HG03558 (cell line): ENCODE results near the gene ZNF2.
"Not testable (repeated sequence)": the region's sequence is repeated elsewhere in the genome, so short reads cannot be mapped to it uniquely, and the experiment has no call there.

ENCODE experiments used
- ATAC-seq: cut with Tn5 transposase; IDR thresholded peaks from one replicate; pipeline ENCODE4 v1.9.1; 2021; ENCODE audit warnings: moderate number of reproducible peaks; ENCODE audit not compliant: unreplicated experiment; ENCODE audit errors: extremely low read depth

The ZNF2 gene

DNA sequence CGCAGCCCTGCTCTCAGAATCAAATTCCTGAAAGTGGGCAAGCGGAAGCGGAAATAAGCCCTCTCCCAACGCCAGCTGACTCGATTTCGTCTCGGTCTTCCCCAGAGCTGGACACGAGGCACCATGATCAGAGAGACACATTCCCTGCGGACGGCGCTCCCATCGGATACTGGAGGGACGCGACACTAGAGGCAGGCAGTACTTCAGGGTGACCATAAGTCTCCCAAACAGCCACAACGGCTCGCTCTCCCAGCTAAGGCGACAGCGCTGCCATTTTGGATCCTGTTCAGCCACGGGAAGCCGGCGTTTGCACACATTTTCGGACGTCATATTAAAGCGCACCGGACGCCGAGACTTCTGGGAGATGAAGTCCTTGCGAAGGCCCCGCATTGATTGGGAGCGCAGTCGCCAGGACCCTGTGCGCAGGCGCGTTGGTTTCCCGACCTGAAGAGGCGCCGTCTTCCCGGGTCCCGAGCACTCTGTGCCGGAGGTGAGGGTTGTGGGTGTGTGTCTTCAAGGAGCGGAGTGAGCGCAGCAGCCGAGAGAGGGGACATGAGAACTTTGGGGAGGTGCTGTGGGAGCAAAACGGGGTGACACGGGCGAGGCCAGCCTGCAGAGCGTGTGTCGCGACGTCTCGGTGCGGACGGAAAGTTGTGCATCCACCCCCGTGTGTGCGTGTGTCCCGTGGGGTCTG lies at the start of gene ZNF2:
Gene ZNF2 (plus strand): TSS at position 439 of the 694 bp plus-strand sequence. CDS start 10,418 bp downstream, outside the sequence.
- ATAC-seq = peak; percentile 85

DNA sequence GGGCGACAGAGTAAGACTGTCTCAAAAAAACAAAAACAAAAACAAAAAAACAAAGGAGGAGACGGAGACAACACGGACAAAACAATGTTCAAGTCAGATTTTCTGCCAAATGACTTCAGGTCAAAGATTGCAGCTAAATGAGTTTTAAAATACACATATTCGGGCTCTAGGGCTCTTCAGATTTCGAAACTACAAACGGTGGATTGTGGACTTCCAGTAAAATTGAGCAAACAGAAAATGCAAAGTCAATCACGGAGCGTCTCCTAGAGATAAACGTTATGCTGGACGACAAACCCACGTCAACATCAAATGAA lies 44.6 kb upstream of the ZNF2 start:
- no peak for ATAC-seq

DNA sequence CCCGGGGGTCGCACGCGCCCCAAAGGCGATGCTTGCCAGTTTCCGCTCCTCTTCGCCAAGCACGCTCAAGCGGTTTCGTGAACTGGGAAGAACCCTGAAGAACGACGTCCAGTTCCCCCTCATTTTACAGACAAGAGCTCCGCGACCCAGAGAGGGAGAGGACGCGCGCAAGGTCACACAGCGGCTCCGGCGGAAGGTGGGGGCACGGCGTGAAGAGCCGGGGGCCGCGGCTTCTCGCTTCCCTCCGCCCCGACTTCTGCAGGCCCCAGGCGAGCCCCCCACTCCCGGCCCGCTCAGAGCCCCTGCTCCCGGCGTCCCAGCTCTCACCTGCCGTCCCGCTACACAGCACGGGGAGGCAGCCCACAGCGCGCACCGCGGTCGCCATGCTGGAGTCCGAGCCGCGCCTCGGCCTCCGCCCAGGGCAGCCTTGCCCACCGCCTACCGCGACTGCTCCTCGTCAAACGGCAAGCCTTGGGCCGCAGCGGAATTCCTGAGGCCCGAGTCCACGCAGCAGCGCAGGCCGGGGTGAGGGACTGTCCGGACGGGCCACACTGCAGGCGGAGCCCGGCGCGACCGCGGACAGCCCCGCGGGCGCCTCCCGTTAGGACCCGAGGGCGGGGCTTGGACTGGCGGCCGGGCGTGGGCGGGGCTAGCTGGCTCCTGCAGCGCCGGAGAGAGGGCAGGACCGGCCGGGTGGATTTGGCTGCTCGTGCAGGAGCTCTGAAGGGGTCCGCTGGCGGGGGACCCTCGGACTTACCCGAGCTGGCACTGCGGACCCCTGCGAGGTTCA lies 44.0 kb upstream of the ZNF2 start, which contains the start of gene MRPS5:
Gene MRPS5 (minus strand): TSS at position 402 of the 790 bp plus-strand sequence. CDS start 17 bp downstream, at position 385.
- ATAC-seq = peak; percentile 77

DNA sequence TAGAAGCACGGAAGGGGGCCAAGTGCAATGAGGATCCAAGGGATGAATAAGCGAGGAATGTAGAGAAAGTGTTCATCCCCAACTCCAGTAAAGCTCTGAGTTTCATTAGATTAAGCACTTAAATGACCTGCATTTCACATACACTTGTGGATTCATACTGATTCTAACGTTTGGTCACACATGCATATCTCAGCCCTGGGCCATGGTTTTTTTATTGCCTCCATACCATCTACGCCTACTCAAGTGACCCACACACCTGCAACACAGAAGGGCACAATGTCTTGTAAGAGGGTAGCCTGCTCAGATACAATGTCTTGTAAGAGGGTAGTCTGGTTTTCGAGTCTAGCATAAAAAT lies 43.4 kb upstream of the ZNF2 start:
- ATAC-seq = no peak

DNA sequence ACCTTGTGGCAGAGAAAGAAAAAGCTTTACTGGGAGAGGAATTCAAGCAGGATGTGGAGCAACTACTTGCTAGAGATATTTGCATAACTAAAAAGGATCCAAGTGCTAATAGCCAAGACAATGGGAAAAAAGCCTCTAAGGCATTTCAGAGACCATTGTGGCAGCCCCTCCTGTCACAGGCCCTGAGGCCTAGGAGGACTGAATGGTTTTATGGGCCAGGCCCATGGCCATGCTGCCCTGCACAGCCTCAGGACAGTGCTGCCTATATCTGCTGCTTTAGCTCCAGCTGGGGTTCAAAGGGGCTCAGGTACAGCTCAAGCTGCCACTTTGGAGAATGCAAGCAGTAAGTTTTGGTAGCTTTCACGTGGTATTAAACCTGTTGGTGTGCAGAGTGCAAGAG lies 26.9 kb upstream of the ZNF2 start:
- ATAC-seq = no peak

DNA sequence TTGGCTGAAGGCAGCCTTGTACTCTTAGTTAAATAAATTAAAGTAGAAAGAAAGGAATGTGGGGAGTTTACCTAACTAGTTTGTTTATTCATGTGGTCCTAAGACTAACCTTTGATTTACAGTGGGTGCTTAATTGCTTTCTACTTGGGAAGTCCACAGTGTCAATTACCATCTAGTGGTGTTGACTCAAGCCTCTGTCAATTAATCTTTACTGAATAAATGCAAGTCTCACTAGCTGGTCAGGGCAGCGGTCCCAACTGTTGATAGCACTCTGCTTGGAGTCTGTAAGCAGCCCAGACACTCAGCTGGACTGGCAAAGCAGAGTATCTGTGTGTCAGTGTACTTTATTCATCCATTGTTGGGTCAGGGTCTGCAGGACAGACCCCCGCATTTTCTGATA lies 21.8 kb upstream of the ZNF2 start:
- ATAC-seq = no peak

DNA sequence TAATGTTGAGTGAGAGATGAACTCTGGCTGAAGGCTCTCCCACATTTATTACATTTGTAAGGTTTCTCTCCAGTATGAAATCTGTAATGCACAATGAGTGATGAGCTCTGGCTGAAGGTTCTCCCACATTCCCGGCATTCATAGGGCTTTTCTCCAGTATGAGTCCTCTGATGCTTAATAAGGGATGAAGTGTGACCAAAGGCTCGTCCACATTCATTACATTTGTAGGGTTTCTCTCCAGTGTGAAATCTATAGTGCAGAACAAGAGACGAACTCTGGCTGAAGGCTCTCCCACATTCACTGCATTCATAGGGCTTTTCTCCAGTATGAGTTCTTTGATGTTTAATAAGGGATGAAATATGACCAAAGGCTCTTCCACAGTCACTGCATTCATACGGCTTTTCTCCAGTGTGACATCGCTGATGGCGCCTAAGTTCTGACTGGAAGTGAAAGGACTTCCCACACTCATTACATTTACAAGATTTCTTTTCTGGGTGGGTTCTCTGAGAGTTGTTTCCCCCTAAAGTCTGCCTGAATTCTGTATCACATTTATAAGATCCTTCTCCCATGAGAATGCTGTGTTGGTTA lies 16.1 kb upstream of the ZNF2 start:
- ATAC-seq = no peak

DNA sequence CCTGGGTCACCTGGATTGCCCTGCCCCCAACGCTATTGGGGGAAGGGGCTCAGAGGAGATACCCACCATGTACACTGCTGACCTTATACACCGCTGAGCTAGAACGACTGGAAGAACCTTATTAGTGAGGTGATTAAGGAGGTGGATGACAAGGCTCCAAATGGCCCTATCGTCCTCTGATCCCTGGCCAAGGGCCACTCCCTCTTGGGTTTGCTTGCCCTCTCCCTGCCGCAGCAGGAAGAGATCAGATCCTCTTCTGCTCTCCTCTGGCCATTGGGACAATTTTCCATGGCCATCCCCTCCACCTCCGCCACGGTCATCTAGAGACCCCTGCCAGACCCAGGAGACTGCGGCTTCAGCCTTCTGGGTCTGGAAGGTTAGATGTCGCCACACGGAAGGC lies 7.2 kb upstream of the ZNF2 start:
- ATAC-seq = no peak

DNA sequence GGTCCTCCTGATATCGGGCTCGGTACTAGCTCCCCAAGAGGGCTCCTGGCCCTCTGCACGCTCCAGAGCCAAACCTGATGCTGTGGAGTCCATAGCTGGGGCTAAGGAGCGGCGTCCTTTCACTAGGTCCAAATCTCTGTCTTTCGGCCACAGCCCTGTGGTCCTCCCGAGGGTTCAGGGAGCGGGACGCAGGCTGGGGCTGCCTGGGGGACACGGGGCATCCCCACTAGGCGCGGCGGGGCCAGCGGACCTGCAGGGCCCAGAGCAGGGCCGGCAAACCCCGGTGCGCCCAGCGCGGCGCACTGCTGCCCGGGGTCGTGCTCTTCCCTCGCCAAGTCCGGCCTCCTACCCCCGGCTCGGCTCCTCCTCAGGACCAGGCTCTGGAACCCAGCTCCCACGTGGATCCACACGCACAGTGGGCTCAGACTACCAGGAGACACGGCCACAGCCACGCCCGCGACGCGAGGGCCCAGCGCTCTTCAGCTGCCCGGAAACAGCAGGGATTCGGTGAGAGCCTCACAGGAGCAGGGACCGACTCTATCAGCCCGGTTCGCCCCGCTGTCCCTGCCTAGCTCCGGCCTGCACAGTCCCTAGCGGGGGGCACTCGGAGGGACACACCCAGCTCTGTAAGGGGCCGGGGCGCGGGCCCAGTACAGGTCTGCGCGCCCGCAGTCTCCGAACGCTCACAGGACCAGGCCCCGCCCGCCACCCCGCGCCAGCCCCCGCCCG lies 6.6 kb upstream of the ZNF2 start:
- peak; percentile 18 for ATAC-seq

DNA sequence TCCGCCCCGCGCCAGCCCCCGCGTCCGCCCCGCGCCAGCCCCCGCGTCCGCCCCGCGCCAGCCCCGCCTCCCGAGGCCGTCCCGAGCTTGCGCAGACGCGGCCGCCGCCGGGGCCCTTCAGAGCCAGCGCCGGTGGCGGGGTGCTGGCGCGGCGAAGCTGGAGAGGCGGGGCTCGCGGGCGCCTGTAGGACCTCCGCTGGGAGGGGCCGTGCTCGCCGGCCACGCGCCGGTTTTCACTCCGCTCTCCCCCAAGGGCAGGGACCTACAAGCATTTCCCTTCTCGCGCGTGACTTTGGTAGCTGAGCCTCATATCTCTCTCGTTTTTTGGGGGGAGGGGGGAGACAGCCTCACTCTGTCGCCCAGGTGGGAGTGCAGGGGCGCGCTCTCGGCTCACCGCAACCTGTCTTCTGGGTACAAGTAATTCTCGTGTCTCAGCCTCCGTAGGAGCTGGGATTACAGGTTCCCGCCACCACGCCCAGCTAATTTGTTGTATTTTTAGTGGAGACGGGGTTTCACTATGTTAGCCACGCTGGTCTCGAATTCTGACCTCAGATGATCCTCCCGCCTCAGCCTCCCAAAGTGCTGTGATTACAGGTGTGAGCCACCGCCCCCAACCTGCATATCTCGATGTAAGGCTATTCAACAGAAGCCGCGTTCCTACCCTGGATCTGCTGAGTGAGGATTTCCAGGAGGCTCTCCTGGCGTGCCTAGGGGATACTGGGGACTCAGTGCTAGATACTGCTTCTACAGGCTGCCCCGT lies 5.7 kb upstream of the ZNF2 start, which contains the start of gene ZNF514:
Gene ZNF514 (minus strand): TSS at position 159 of the 760 bp plus-strand sequence. CDS start 6,595 bp downstream, outside the sequence.
- peak; percentile 87 for ATAC-seq

DNA sequence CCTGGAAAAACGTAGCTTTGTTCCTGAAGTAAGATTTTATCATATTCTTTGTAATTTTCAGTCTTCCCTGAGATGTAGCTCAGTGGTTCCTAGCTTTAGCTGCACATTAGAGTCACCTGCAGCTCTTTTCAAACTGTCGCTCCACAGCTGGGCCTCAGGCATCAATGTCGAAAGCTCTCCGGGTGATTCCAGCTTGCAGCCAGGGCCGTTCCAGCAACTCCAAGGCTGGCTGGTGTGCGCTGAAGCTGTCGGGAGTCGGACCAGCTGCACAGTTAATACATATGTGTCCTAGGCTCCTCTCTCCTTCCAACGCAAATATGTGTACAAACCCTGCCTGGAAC lies 609 bp upstream of the ZNF2 start:
- no peak for ATAC-seq

DNA sequence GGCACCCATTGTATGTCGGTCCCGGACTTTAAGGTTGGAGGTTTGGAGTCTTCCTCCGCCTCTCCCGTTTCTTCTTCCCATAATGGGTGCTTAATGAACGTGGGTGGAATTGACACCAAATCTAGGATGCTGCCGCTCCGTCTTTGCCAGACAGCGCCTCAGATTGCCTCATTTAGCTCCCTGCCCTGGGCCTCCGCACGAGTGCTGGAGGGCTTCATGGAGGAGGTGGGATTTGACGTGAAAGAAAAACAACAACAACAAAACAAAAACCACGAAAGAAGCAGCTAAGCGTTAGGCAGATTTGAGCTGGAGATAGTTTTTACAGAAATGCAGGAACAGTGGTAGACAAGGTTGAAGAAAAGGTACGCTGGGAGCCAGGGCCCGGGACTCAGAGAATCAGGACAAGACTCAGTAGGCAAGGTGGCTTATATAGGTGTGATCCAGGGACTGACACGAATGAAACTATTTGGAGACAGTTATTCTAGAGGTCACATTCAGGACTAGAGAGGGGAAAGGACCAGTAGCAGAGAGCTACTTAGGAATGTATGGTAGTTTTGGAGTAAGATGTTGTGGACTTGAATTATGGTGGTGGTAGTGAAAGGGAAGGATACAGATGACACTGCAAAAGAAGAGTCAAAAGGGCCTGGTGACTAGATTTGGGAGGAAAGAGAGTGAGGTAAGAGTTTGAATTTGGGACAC lies 605 bp downstream of the ZNF2 start:
- no peak for ATAC-seq

DNA sequence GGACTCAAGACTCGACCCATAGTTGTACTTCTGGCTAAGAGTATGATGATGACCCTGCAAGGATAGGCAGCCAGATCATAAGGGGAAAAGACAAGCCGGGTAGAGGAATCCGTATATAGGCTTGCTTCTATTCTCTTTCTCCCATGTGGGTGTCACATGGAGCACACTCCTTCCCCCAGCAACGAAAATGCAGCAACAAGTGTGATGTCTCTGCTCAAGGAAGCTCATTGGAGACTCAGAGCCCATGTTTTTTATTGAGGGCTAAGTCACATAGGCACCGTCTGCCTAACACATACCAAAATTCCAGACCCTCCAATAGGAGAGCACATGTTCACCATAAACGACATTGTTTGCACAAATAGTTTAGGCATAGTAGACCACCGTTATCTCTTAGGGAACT lies 6.3 kb downstream of the ZNF2 start:
- ATAC-seq = no peak

DNA sequence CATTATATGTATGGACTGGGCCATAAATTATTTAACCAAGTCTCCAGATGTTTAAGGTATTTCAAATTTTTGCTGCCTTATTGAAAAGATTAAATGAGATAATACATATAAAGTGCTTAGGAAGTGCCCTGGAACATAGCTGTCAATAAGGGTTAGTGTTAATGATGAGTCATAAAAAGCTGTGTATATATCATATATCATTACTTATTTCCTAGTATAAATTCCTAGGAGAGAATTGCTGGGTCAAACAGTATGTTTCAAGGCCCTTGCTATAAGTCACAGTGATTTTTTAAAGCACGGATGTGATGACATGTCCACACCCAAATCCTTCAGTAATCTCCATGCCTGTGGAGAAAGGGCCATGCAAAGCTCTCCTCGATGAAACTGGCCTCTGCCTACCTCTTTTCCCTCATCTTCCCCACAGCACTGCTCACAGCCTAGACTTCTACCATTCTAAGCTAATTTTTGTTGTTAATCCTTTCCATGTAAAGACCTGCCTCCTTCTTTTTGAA lies 8.5 kb downstream of the ZNF2 start:
- ATAC-seq = no peak

DNA sequence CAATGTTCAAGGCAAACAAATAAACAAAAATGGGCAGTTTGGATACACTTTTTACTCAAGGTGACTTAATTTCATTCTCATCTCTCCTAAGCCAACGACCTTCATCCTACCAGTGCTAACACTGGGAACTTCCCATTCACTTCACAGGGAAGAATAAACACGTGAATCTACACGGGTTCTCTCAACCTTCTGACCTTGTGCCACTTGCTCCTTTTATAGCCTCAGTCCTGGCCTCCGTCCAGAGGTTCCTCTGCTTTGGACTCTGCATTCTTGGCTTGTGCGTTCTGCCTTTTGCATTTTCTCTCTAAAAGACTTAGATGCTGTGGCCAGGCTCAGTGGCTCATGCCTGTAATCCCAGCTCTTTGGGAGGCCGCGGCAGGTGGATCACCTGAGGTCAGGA lies 13.8 kb downstream of the ZNF2 start:
- no peak for ATAC-seq

DNA sequence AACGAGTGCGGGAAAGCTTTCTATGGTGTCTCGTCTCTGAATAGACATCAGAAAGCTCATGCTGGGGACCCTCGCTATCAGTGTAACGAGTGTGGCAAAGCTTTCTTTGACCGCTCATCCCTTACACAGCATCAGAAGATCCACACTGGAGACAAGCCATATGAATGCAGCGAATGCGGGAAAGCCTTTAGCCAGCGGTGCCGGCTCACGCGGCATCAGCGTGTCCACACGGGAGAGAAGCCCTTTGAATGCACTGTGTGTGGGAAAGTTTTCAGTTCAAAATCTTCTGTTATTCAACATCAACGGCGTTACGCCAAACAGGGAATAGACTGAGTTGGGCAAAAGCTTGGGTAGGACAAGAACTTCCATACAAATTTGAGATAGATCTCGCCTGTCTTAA lies 16.2 kb downstream of the ZNF2 start:
- no peak for ATAC-seq

DNA sequence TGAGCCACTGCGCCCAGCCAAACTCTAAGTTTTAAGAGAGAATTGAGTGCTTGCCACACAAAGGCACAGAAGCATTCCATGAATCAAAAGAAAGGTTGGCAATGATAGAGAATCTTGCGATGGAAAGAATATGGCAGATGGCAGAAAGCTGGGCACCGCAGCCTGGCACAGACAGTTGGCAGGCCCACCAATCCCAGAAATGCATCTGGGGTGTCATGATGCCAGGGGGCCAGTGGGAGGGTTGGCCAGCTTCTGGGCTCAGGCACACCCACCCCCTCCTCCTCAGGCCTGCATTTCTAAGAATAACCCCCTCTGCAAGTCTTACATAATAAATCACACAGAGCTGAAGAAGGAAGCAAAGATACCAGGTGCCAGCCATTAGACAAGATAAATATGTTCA lies 19.6 kb downstream of the ZNF2 start:
- ATAC-seq = no peak

DNA sequence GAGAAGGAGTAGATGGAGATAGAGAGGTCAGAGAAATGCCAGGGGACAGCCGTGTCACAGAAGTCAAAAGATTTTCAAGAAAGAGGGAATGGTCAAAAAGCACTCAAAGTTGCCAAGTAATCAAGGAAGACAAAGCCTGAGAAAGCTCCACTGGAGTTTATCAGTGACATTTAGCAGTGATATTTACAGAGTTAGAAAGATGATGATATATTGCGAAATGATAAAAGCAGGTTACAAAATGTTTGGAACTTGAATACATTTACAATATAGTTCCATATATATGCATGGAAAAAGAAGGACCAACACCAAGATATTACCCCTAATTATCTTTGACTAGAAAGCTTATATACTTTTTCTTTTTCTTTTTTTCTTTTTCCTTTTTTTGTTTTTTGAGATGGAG lies 20.4 kb downstream of the ZNF2 start:
- ATAC-seq = no peak

DNA sequence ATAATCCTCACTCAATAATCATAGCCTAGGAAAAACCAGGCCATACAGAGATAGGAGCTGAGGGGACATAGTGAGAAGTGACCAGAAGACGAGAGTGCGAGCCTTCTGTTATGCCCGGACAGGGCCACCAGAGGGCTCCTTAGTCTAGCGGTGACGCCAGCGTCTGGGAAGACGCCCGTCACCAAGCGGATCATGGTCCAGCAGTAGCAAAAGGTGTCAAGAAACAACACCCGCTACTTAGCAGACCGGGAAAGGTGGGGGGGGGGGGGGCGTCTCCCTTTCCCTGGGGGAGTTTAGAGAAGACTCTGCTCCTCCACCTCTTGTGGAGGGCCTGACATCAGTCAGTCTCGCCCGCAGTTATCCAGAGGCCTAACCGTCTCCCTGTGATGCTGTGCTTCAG lies 27.3 kb downstream of the ZNF2 start:
- not testable (repeated sequence) for ATAC-seq
